AG10803 (cell line): ENCODE data around the gene OXGR1.

Source experiments
- DNase-seq: peaks from one replicate; pipeline ENCODE4 v3.0.0; 2010; ENCODE audit warnings: low read depth
- H3K4me3 ChIP-seq: 2 replicates; pipeline ENCODE4 v1.5.1; 2011; ENCODE audit warnings: mild to moderate bottlenecking, low read length, control low read depth
- CTCF ChIP-seq: conservative IDR thresholded peaks from 2 replicates; pipeline ENCODE4 v1.5.1; 2011; ENCODE audit warnings: mild to moderate bottlenecking, low read length, control low read depth, inconsistent platforms

Gene OXGR1

GRCh38 chr13:96996886-96997285, 2.6 kb upstream of the OXGR1 start:
- no peak for DNase-seq
- TF ChIP-seq CTCF: no peak
- no peak overlapping the region for H3K4me3 ChIP-seq

- no peak for DNase-seq
- H3K4me3 ChIP-seq: no peak overlapping the region
- no peak for TF ChIP-seq CTCF
Observed at GRCh38 chr13:96996107-96996506, 1.8 kb upstream of the OXGR1 start.

- no peak overlapping the region for H3K4me3 ChIP-seq
- no peak for DNase-seq
- TF ChIP-seq CTCF: no peak
Observed at GRCh38 chr13:96994858-96995243, 575 bp upstream of the OXGR1 start.

- H3K4me3 ChIP-seq: peak overlapping the region; percentile 41
- no peak for DNase-seq
- no peak for TF ChIP-seq CTCF
Observed at GRCh38 chr13:96993634-96994016, 651 bp downstream of the OXGR1 start.

GRCh38 chr13:96992633-96993032, 1.6 kb downstream of the OXGR1 start:
- no peak for DNase-seq
- TF ChIP-seq CTCF: no peak
- H3K4me3 ChIP-seq: no peak overlapping the region

GRCh38 chr13:96991072-96991471, 3.2 kb downstream of the OXGR1 start:
- no peak overlapping the region for H3K4me3 ChIP-seq
- DNase-seq: no peak
- TF ChIP-seq CTCF: no peak

GRCh38 chr13:96988441-96988840, 5.8 kb downstream of the OXGR1 start:
- DNase-seq: no peak
- TF ChIP-seq CTCF: no peak
- H3K4me3 ChIP-seq: no peak overlapping the region
